HepG2 (cell line): ENCODE data around the gene CCS. TPM values are rescaled to one million over a fixed set of nuclear protein-coding genes. Genes with fewer than 3 reads are reported as not detected.
A peak's percentile ranks its signal among the peaks of the same experiment; 100 is the strongest.

Experiments used
- IRF1 ChIP-seq: sonication (generic); formaldehyde crosslinking; IDR thresholded peaks from 2 replicates; pipeline ENCODE4 v1.4.0; 2020; ENCODE audit warnings: low read depth, mild to moderate bottlenecking, missing genetic modification reagents
- MEIS1 ChIP-seq: sonication (generic); formaldehyde crosslinking; IDR thresholded peaks from 2 replicates; pipeline ENCODE4 v1.9.0; 2021; ENCODE audit warnings: mild to moderate bottlenecking, missing genetic modification reagents, moderate library complexity, borderline replicate concordance
- NFE2 ChIP-seq: sonication (generic); formaldehyde crosslinking; IDR thresholded peaks from 2 replicates; pipeline ENCODE4 v1.4.0; 2020; ENCODE audit warnings: missing genetic modification reagents
- PRMT3 ChIP-seq: sonication (generic); formaldehyde crosslinking; IDR thresholded peaks from 2 replicates; pipeline ENCODE4 v1.8.1; 2022; ENCODE audit warnings: low read depth, mild to moderate bottlenecking, moderate library complexity, missing genetic modification reagents, borderline replicate concordance
- RARG ChIP-seq: sonication (generic); formaldehyde crosslinking; IDR thresholded peaks from 2 replicates; pipeline ENCODE4 v1.4.0; 2020; ENCODE audit warnings: low read depth, mild to moderate bottlenecking, missing genetic modification reagents
- SMARCE1 ChIP-seq: fragments of 450-650 bp; IDR thresholded peaks from 2 replicates; pipeline ENCODE4 v1.6.1; 2017; ENCODE audit warnings: borderline replicate concordance
- TARDBP ChIP-seq: sonication (generic); formaldehyde crosslinking; IDR thresholded peaks from 2 replicates; pipeline ENCODE4 v1.8.0; 2022; ENCODE audit warnings: mild to moderate bottlenecking, missing genetic modification reagents
- ZHX2 ChIP-seq, 2 experiments: sonication (generic) in 1 of 2; formaldehyde crosslinking in 1 of 2; IDR thresholded peaks; 2 replicates each; pipeline versions ENCODE4 v1.6.1 to v1.9.0; 2014 to 2022; ENCODE audit warnings: antibody characterized with exemption in 1 of 2, borderline replicate concordance in 1 of 2, inconsistent platforms in 1 of 2, low read depth in 1 of 2, missing genetic modification reagents in 1 of 2
- ZNF367 ChIP-seq: sonication (generic); formaldehyde crosslinking; IDR thresholded peaks from 2 replicates; pipeline ENCODE4 v1.4.0; 2020; ENCODE audit warnings: missing genetic modification reagents, borderline replicate concordance
- polyA plus RNA-seq, 8 experiments: library from polyadenylated mRNA; depleted of rRNA in 3 of 8; stranded (reverse) in 7 of 8; unstranded in 1 of 8; fragments of >200 nt; fragmentation: Illumina TruSeq in 4 of 8; extraction: Trizol in 4 of 8; gene quantifications; 2 replicates each; pipeline versions ENCODE4 v1.2.1 to v1.2.3, GENCODE V29; 2011 to 2016; ENCODE audit warnings: low read depth in 4 of 8, missing spikeins in 1 of 8, mixed read lengths in 1 of 8; ENCODE audit not compliant: insufficient read depth in 1 of 8
- total RNA-seq, 5 experiments: library from RNA; depleted of rRNA; stranded (reverse); fragments of >200 nt; fragmentation: Illumina TruSeq; extraction: Trizol; gene quantifications; 2 replicates each; pipeline ENCODE4 v1.2.3, GENCODE V29; 2016; ENCODE audit warnings: low read depth in 1 of 5
- TF ChIP-seq, protein P1 (sequence below): sonication (generic); formaldehyde crosslinking; IDR thresholded peaks from 2 replicates; pipeline ENCODE4 v1.5.1; 2020; ENCODE audit warnings: mild to moderate bottlenecking, missing genetic modification reagents, borderline replicate concordance

Gene CCS
- total and polyA plus RNA-seq, 2 of the 13 experiments (the other 11 are each of a cell fraction or from before 2014, with no cell fraction given): 25.4 to 44.6 TPM

- TF ChIP-seq, protein P1, sequence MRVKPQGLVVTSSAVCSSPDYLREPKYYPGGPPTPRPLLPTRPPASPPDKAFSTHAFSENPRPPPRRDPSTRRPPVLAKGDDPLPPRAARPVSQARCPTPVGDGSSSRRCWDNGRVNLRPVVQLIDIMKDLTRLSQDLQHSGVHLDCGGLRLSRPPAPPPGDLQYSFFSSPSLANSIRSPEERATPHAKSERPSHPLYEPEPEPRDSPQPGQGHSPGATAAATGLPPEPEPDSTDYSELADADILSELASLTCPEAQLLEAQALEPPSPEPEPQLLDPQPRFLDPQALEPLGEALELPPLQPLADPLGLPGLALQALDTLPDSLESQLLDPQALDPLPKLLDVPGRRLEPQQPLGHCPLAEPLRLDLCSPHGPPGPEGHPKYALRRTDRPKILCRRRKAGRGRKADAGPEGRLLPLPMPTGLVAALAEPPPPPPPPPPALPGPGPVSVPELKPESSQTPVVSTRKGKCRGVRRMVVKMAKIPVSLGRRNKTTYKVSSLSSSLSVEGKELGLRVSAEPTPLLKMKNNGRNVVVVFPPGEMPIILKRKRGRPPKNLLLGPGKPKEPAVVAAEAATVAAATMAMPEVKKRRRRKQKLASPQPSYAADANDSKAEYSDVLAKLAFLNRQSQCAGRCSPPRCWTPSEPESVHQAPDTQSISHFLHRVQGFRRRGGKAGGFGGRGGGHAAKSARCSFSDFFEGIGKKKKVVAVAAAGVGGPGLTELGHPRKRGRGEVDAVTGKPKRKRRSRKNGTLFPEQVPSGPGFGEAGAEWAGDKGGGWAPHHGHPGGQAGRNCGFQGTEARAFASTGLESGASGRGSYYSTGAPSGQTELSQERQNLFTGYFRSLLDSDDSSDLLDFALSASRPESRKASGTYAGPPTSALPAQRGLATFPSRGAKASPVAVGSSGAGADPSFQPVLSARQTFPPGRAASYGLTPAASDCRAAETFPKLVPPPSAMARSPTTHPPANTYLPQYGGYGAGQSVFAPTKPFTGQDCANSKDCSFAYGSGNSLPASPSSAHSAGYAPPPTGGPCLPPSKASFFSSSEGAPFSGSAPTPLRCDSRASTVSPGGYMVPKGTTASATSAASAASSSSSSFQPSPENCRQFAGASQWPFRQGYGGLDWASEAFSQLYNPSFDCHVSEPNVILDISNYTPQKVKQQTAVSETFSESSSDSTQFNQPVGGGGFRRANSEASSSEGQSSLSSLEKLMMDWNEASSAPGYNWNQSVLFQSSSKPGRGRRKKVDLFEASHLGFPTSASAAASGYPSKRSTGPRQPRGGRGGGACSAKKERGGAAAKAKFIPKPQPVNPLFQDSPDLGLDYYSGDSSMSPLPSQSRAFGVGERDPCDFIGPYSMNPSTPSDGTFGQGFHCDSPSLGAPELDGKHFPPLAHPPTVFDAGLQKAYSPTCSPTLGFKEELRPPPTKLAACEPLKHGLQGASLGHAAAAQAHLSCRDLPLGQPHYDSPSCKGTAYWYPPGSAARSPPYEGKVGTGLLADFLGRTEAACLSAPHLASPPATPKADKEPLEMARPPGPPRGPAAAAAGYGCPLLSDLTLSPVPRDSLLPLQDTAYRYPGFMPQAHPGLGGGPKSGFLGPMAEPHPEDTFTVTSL: no peak
- TF ChIP-seq TARDBP (CRISPR knock-in tag): peak; percentile 26; the same call in 1 of the 2 replicates
- no peak for TF ChIP-seq IRF1 (CRISPR knock-in tag)
- no peak for TF ChIP-seq SMARCE1
- no peak for TF ChIP-seq ZNF367
- no peak for TF ChIP-seq PRMT3 (CRISPR knock-in tag)
- TF ChIP-seq RARG (CRISPR knock-in tag): no peak
- no peak for TF ChIP-seq NFE2
- TF ChIP-seq MEIS1 (CRISPR knock-in tag): no peak
- peak; percentile 94 for TF ChIP-seq ZHX2 (IDR thresholded peaks at IDR 0.05; ENCODE audit: low read depth)
- TF ChIP-seq ZHX2 (CRISPR knock-in tag; IDR thresholded peaks at IDR 0.05; ENCODE audit: borderline replicate concordance): no peak
Measured at GRCh38 chr11:66638177-66639065, 45.4 kb downstream of the CCS start, which contains the start of gene RBM4 (continued).
